ENCODE results near the gene DUSP14. TPM values are rescaled to one million over a fixed set of nuclear protein-coding genes. Genes with fewer than 3 reads are reported as not detected.
"Not testable (repeated sequence)": the region's sequence is repeated elsewhere in the genome, so short reads cannot be mapped to it uniquely, and the experiment has no call there.

The DUSP14 gene
- total RNA-seq, 2 experiments from 2014 or later, result 9.3 to 11.0 TPM

GRCh38 chr17:37506678-37507077 lies 17.0 kb downstream of the DUSP14 start:
- Mint-ChIP-seq H3K27me3 (no peaks in the 10 kb centered on the region), H3K27ac (no peak overlapping the region), H3K4me1 (peaks cover 11% of the 10 kb centered on the region), H3K9me3 (no peaks in the 10 kb centered on the region), H3K36me3 (ENCODE audit: low read depth) (no peaks in the 10 kb centered on the region), H3K4me3 (no peak overlapping the region)
- DNase-seq, result peak; percentile 28
- CTCF ChIA-PET, result interaction anchor here (0.5 to 1.9 kb wide), 2 partner anchors 8 to 20 kb away, joined by 3 to 4 read pairs; no protein-coding TSS in a partner anchor
- POLR2A ChIA-PET, result interaction anchor here (0.6 kb wide), 1 partner anchor 10 kb away, joined by 4 read pairs; no protein-coding TSS in a partner anchor

DNA sequence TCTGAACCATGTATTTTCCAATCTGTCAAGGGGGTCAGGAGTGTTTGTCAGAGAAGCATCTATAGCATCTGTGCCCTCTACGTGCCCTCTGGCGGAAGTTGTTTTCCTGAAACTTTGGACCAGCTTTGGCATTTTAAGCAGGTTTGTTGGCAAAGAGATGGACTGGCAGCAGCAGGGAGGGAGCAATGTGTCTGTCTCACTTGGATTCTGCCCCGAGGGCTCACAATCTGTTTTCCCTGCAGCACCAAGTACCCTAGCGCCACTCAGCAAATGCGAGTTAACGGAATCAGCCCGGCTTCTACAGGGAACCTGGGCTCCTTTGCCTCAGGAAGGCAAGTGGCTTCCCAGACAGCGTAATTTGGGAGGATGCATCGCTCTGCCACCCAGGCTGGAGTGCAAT lies 17.4 kb downstream of the DUSP14 start:
- H3K27me3 Mint-ChIP-seq, result no peaks in the 10 kb centered on the region
- no peaks in the 10 kb centered on the region for H3K9me3 Mint-ChIP-seq
- H3K36me3 Mint-ChIP-seq (ENCODE audit: low read depth), result peaks cover 3% of the 10 kb centered on the region
- no peak overlapping the region for H3K27ac Mint-ChIP-seq
- POLR2A ChIA-PET, result interaction anchor here (0.6 kb wide), 1 partner anchor 9 kb away, joined by 4 read pairs; no protein-coding TSS in a partner anchor
- H3K4me1 Mint-ChIP-seq, result peaks cover 11% of the 10 kb centered on the region
- no peak overlapping the region for H3K4me3 Mint-ChIP-seq
- CTCF ChIA-PET, result no interaction called here
- no peak for DNase-seq

DNA sequence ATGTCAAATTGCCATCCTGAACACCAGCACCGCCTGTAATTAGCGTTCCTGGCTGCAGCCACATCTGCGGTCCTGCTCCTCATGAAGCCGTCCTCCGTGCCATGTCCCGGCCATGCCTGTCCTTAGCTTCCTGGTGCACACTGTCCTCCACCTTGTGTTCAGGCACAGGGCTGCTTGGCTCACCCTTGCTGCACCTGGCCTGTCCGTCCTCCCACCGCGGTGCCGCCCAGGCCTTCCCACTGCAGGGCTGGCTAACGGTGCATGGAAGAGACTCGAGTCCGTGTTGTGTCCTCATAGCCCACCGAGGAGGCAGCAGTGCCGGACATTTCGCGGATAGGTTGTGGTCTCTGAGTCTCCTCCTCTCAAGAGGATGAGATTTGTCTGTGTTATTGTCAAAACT lies 20.4 kb downstream of the DUSP14 start:
- Mint-ChIP-seq H3K27me3 (no peaks in the 10 kb centered on the region), H3K9me3 (no peaks in the 10 kb centered on the region), H3K27ac (no peak overlapping the region), H3K4me1 (peaks cover 13% of the 10 kb centered on the region), H3K4me3 (no peak overlapping the region), H3K36me3 (ENCODE audit: low read depth) (peaks cover 6% of the 10 kb centered on the region)
- no peak for DNase-seq
- POLR2A ChIA-PET, result no interaction called here
- CTCF ChIA-PET, result interaction anchor here (1.3 kb wide), 1 partner anchor 10 kb away, joined by 3 read pairs; no protein-coding TSS in a partner anchor

GRCh38 chr17:37511642-37512041 lies 22.0 kb downstream of the DUSP14 start:
- H3K36me3 Mint-ChIP-seq (ENCODE audit: low read depth); H3K4me1 Mint-ChIP-seq; POLR2A ChIA-PET: not testable (repeated sequence)

GRCh38 chr17:37512442-37513068 lies 22.9 kb downstream of the DUSP14 start:
- DNase-seq, result no peak
- Mint-ChIP-seq H3K9me3 (no peaks in the 10 kb centered on the region), H3K4me3 (no peak overlapping the region), H3K27me3 (no peaks in the 10 kb centered on the region), H3K36me3 (ENCODE audit: low read depth) (peaks cover 13% of the 10 kb centered on the region), H3K27ac (no peak overlapping the region), H3K4me1 (peaks cover 7% of the 10 kb centered on the region)
- POLR2A ChIA-PET, result no interaction called here
- CTCF ChIA-PET, result no interaction called here

More at GRCh38 chr17:37511642-37512041, 22.0 kb downstream of the DUSP14 start:
- CTCF ChIA-PET, result interaction anchor here (0.5 kb wide), 1 partner anchor 186 kb away, joined by 5 read pairs; no protein-coding TSS in a partner anchor
- not testable (repeated sequence) for H3K4me3 Mint-ChIP-seq, H3K27ac Mint-ChIP-seq, H3K9me3 Mint-ChIP-seq, H3K27me3 Mint-ChIP-seq, DNase-seq

DNA sequence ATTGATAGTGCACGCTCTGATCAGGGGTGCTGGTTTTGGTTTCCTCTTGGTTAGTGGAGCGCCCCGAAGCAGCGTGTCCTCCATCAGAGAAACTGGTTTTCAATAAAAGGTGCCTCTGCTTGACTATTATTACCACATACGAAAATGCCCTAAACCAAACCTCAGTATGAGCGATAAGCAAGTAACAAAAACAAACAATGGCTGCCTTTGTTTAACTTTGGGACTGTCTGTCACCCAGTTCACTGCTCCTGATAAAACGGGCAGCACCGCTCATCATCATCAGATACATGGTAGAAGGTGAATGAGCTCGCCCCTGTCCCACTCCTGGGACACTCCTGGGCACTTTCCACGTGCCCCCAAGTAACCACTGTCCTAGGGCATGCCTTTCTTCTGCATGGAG lies 24.0 kb downstream of the DUSP14 start:
- Mint-ChIP-seq H3K9me3 (no peaks in the 10 kb centered on the region), H3K4me1 (peaks cover 7% of the 10 kb centered on the region), H3K36me3 (ENCODE audit: low read depth) (peaks cover 24% of the 10 kb centered on the region), H3K27me3 (no peaks in the 10 kb centered on the region), H3K27ac (no peak overlapping the region), H3K4me3 (no peak overlapping the region)
- ChIA-PET CTCF (no interaction called here), POLR2A (no interaction called here)
- DNase-seq, result no peak

DNA sequence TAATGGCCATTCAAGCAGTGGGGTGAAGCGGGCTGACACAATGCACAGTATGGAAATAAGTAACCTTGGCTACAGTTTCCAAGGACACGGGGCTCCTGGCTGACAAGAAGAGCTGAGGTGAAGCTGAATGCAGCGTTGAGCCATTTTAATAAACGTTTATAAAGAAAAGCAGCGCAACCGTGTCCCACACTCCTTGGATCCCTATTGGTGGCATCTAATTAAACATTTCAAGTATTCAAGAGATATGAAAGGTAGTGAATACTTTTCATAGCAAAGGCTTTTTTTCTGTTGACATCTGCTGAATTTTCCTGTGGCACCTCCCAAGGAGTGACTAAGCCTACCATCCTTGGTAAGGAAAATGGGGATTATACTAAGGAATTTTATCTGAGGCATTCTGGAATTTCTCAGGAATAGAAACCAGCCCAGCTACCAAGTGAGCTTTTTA lies 26.5 kb downstream of the DUSP14 start:
- no peak overlapping the region for H3K4me3 Mint-ChIP-seq
- no peak for DNase-seq
- H3K27me3 Mint-ChIP-seq, result no peaks in the 10 kb centered on the region
- H3K27ac Mint-ChIP-seq, result no peak overlapping the region
- ChIA-PET POLR2A (interaction anchor here (0.6 kb wide), 1 partner anchor 10 kb away, joined by 4 read pairs; no protein-coding TSS in a partner anchor), CTCF (interaction anchor here (0.6 kb wide), 2 partner anchors 39 to 261 kb away, joined by 4 to 5 read pairs; no protein-coding TSS in a partner anchor)
- peaks cover 16% of the 10 kb centered on the region for H3K4me1 Mint-ChIP-seq
- no peaks in the 10 kb centered on the region for H3K9me3 Mint-ChIP-seq
- peaks cover 42% of the 10 kb centered on the region for H3K36me3 Mint-ChIP-seq (ENCODE audit: low read depth)

GRCh38 chr17:37517881-37518280 lies 28.2 kb downstream of the DUSP14 start:
- peak overlapping the region; percentile 33 for H3K27ac Mint-ChIP-seq
- no peak for DNase-seq
- no peaks in the 10 kb centered on the region for H3K27me3 Mint-ChIP-seq
- H3K4me3 Mint-ChIP-seq, result no peak overlapping the region
- POLR2A ChIA-PET, result interaction anchor here (0.6 kb wide), 1 partner anchor 12 kb away, joined by 3 read pairs; no protein-coding TSS in a partner anchor
- H3K36me3 Mint-ChIP-seq (ENCODE audit: low read depth), result peaks cover 47% of the 10 kb centered on the region
- H3K9me3 Mint-ChIP-seq, result no peaks in the 10 kb centered on the region
- H3K4me1 Mint-ChIP-seq, result peaks cover 15% of the 10 kb centered on the region
- CTCF ChIA-PET, result no interaction called here

DNA sequence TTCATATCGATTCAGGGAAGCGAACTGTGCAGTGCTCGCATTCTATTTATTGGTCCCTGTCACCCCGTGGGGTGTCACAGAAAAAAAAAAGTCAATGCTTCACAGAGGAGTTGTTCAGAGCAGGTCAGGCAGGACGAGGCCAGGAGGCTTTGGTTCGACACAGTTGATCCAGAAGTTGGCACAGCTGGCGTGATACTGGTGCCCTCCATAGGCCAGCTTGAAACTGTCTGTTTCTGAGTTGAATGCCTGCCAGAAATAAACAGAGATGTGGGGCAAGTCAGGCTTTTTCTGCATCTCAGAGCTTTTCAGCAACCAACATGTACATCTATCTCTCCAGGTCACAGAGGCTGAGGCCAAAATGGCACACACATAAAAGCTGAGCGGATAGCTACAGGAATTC lies 29.1 kb downstream of the DUSP14 start:
- Mint-ChIP-seq H3K27me3 (no peaks in the 10 kb centered on the region), H3K9me3 (no peaks in the 10 kb centered on the region), H3K4me3 (no peak overlapping the region), H3K4me1 (peaks cover 20% of the 10 kb centered on the region), H3K27ac (no peak overlapping the region), H3K36me3 (ENCODE audit: low read depth) (peaks cover 47% of the 10 kb centered on the region)
- DNase-seq, result no peak
- POLR2A ChIA-PET, result no interaction called here
- CTCF ChIA-PET, result no interaction called here

DNA sequence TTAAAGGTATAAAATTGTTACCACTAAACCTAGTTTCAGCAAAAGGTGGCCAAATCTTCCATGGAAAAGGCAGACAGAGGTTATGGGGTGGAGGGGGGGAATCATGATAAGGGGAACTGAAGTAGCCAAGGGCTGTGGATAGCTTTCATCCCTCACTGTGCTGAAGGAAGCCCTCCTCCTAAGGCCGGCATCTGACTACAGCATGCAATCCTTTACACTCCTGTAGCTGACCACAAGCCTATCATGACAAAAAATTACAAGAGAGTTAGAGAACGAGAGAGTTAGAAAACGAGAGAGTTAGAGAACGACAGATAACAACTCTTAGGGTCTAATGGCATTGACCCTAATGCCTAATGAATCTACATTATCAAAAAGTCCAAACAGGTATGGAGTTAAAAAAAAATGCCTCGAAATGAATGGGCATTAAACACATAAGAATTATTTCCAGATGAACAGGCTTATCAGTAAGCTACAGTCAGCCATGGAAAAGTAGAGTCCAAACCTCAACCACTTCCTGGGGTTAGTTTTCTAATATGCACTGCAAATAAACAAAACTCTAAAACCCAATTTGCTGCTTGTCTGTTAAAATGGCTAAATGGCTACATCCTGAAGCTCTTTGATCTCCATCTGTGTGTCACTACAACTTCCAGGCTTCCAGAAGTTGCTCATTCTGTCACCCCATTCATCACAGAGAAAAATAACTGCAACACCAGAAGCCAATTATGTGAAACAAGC lies 29.7 kb downstream of the DUSP14 start:
- Mint-ChIP-seq H3K9me3 (no peaks in the 10 kb centered on the region), H3K27me3 (no peaks in the 10 kb centered on the region), H3K27ac (no peak overlapping the region), H3K4me1 (peaks cover 23% of the 10 kb centered on the region), H3K36me3 (ENCODE audit: low read depth) (peaks cover 50% of the 10 kb centered on the region), H3K4me3 (no peak overlapping the region)
- no peak for DNase-seq
- ChIA-PET POLR2A (no interaction called here), CTCF (interaction anchor here (0.6 to 1.4 kb wide), 3 partner anchors 9 to 11 kb away, joined by 3 read pairs; no protein-coding TSS in a partner anchor)

- CTCF ChIA-PET, result interaction anchor here (1.2 to 1.4 kb wide), 2 partner anchors 9 to 10 kb away, joined by 3 read pairs; no protein-coding TSS in a partner anchor
- no peaks in the 10 kb centered on the region for H3K9me3 Mint-ChIP-seq
- H3K4me1 Mint-ChIP-seq, result peaks cover 27% of the 10 kb centered on the region
- DNase-seq, result no peak
- H3K27ac Mint-ChIP-seq, result no peak overlapping the region
- no peaks in the 10 kb centered on the region for H3K27me3 Mint-ChIP-seq
- H3K36me3 Mint-ChIP-seq (ENCODE audit: low read depth), result peaks cover 54% of the 10 kb centered on the region
- POLR2A ChIA-PET, result no interaction called here
- H3K4me3 Mint-ChIP-seq, result no peak overlapping the region
Measured at GRCh38 chr17:37520174-37520573, 30.5 kb downstream of the DUSP14 start.

DNA sequence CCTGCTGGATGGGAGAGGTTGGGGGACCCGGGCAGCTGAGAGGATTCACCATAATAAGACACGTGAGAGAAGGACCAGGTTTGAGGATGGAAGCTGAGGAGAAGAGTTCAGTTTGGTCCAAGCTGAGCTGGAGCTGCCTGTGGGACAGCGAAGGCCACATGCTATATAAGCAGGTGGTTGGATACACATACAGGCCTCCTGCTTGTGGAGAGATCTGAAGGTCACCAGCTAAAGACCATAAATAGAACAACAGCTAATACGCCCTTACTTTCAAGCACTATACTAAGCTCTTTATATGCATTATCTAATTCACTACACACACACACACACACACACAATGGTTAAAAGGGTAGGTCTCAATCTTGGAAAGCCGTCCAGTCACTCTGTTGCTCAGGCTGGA lies 32.1 kb downstream of the DUSP14 start:
- H3K4me3 Mint-ChIP-seq, result no peak overlapping the region
- H3K27me3 Mint-ChIP-seq, result no peaks in the 10 kb centered on the region
- ChIA-PET POLR2A (no interaction called here), CTCF (interaction anchor here (0.7 to 1.0 kb wide), 3 partner anchors 22 to 58 kb away, joined by 3 to 4 read pairs (median 3); no protein-coding TSS in a partner anchor)
- no peak overlapping the region for H3K27ac Mint-ChIP-seq
- H3K9me3 Mint-ChIP-seq, result no peaks in the 10 kb centered on the region
- peaks cover 27% of the 10 kb centered on the region for H3K4me1 Mint-ChIP-seq
- H3K36me3 Mint-ChIP-seq (ENCODE audit: low read depth), result peaks cover 58% of the 10 kb centered on the region
- no peak for DNase-seq

DNA sequence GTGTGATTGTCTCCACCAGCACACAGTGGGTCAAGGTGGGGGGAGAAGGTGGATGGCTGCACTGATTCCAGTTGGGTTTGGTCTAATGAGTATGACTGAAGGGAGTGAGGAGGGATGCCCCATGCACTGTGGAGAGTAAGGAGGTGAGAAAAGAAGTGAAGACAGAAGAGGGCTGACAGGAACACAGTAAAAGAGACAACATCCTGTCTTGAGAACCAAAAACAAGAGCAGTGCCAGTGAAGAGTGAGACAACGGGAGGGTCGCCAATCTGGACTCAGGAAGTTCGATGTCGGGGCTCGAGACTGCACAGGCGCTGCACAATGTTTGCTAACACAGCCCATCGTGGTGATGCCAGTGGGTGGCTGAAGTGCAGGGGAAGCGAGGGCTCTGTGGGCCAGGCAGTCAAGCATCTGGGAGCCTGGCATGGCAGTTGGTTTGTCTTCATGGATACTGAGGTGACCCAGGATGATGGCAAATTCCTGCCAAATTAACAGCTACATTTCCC lies 34.1 kb downstream of the DUSP14 start:
- Mint-ChIP-seq H3K27ac (peak overlapping the region; percentile 51), H3K9me3 (no peaks in the 10 kb centered on the region), H3K4me3 (no peak overlapping the region), H3K27me3 (no peaks in the 10 kb centered on the region), H3K4me1 (peaks cover 27% of the 10 kb centered on the region), H3K36me3 (ENCODE audit: low read depth) (peaks cover 45% of the 10 kb centered on the region)
- ChIA-PET CTCF (interaction anchor here (0.6 to 0.8 kb wide), 2 partner anchors 9 to 1024 kb away, joined by 3 to 4 read pairs; no protein-coding TSS in a partner anchor), POLR2A (no interaction called here)
- DNase-seq, result no peak
